HG02678 (cell line): ENCODE results near the gene COL18A1.
"Not testable (repeated sequence)": the region's sequence is repeated elsewhere in the genome, so short reads cannot be mapped to it uniquely, and the experiment has no call there.

Experiments used
- ATAC-seq: cut with Tn5 transposase; IDR thresholded peaks from one replicate; pipeline ENCODE4 v1.9.1; 2021; ENCODE audit warnings: mild to moderate bottlenecking, moderate library complexity; ENCODE audit not compliant: unreplicated experiment

Gene COL18A1

GRCh38 chr21:45550522-45551210, 145.7 kb downstream of the COL18A1 start:
- ATAC-seq, result no peak

- no peak for ATAC-seq
These were observed 146.4 kb downstream of the COL18A1 start for GRCh38 chr21:45551316-45551715.

- no peak for ATAC-seq
These were observed 147.1 kb downstream of the COL18A1 start for GRCh38 chr21:45551783-45552695.

- no peak for ATAC-seq
These were observed 147.9 kb downstream of the COL18A1 start for GRCh38 chr21:45552696-45553391.

GRCh38 chr21:45554477-45555175, 149.7 kb downstream of the COL18A1 start:
- peak; percentile 50 for ATAC-seq

GRCh38 chr21:45555251-45555556, 150.2 kb downstream of the COL18A1 start:
- no peak for ATAC-seq

- ATAC-seq, result no peak
These were observed 150.8 kb downstream of the COL18A1 start for GRCh38 chr21:45555557-45556301.

GRCh38 chr21:45556302-45556644, 151.3 kb downstream of the COL18A1 start:
- no peak for ATAC-seq

GRCh38 chr21:45556645-45557615, 152.0 kb downstream of the COL18A1 start:
- no peak for ATAC-seq

- ATAC-seq, result no peak
These were observed 152.7 kb downstream of the COL18A1 start for GRCh38 chr21:45557616-45558043.

GRCh38 chr21:45558044-45558721, 153.2 kb downstream of the COL18A1 start:
- no peak for ATAC-seq

- no peak for ATAC-seq
These were observed 154.5 kb downstream of the COL18A1 start for GRCh38 chr21:45559216-45560105.

- no peak for ATAC-seq
These were observed 155.4 kb downstream of the COL18A1 start for GRCh38 chr21:45560106-45561021.

GRCh38 chr21:45561241-45561640, 156.3 kb downstream of the COL18A1 start:
- ATAC-seq, result not testable (repeated sequence)

GRCh38 chr21:45562402-45562801, 157.4 kb downstream of the COL18A1 start:
- ATAC-seq, result no peak

GRCh38 chr21:45562965-45563364, 158.0 kb downstream of the COL18A1 start:
- no peak for ATAC-seq
